Upper lobe of right lung (tissue), 1 donor: ENCODE data around the gene TATDN2. TPM values are rescaled to one million over a fixed set of nuclear protein-coding genes. Genes with fewer than 3 reads are reported as not detected.

Experiments used
- ATAC-seq: fragments of 200-7000 bp; cut with Tn5 transposase; one replicate; pipeline ENCODE4 v1.9.1; 2020; ENCODE audit warnings: mild to moderate bottlenecking, moderate library complexity
- DNase-seq: peaks from one replicate; pipeline ENCODE4 v3.0.0-alpha.2; 2020
- H3K27ac ChIP-seq: fragments of 200-600 bp; one replicate; pipeline ENCODE4 v1.8.0; 2022
- H3K27me3 ChIP-seq: fragments of 200-600 bp; one replicate; pipeline ENCODE4 v1.8.0; 2022; ENCODE audit warnings: mild to moderate bottlenecking
- H3K36me3 ChIP-seq: fragments of 200-600 bp; one replicate; pipeline ENCODE4 v1.8.0; 2022
- H3K4me1 ChIP-seq: fragments of 200-600 bp; one replicate; pipeline ENCODE4 v1.8.0; 2022
- H3K4me3 ChIP-seq: fragments of 200-600 bp; one replicate; pipeline ENCODE4 v1.8.0; 2022; ENCODE audit warnings: mild to moderate bottlenecking
- H3K9me3 ChIP-seq: fragments of 200-600 bp; one replicate; pipeline ENCODE4 v1.8.0; 2022
- intact Hi-C: fragments of 100-400 bp; cut with DNase I; formaldehyde crosslinking; loops from one replicate; pipeline ENCODE4 v1.11.0; 2022
- total RNA-seq: library from RNA; stranded (reverse); fragmentation: NEBNext Ultra II Directional; extraction: Animal tissue kit (Norgen Biotek cat#: 25700); gene quantifications from one replicate; pipeline ENCODE4 v1.2.1, GENCODE V29; 2021
- TF ChIP-seq, protein P1 (sequence below): fragments of 200-600 bp; IDR thresholded peaks from one replicate; pipeline ENCODE4 v1.8.0; 2022; ENCODE audit warnings: antibody characterized with exemption
- donor health status: DM: no; HTN: yes; CAD: no; lungs with severe emphysema.

Gene TATDN2
- total RNA-seq, 1 donor from 2014 or later, result 32.3 TPM

DNA sequence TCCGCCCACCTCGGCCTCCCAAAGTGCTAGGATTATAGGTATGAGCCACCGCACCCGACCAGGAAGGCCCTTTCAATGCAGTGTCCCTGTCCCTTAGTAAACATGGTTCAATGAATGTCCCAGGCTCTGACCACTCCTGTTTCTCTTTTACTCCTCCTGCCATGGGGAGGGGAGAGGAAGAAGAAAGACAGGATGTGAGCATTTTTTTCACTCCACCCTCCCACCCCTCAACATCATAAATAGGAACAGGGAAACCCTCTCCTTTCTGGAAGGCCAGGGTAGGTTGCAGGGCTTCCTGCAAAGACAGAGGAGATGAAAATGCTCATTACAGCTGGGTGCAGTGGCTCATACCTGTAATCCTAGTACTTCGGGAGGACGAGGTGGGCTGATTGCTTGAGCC lies 7.5 kb upstream of the TATDN2 start:
- Histone ChIP-seq H3K4me3 (no peak overlapping the region), H3K9me3 (peaks cover 8% of the 10 kb centered on the region), H3K4me1 (no peaks in the 10 kb centered on the region), H3K27me3 (no peaks in the 10 kb centered on the region), H3K36me3 (peaks cover 15% of the 10 kb centered on the region), H3K27ac (no peak overlapping the region)
- no peak for DNase-seq
- TF ChIP-seq, protein P1, sequence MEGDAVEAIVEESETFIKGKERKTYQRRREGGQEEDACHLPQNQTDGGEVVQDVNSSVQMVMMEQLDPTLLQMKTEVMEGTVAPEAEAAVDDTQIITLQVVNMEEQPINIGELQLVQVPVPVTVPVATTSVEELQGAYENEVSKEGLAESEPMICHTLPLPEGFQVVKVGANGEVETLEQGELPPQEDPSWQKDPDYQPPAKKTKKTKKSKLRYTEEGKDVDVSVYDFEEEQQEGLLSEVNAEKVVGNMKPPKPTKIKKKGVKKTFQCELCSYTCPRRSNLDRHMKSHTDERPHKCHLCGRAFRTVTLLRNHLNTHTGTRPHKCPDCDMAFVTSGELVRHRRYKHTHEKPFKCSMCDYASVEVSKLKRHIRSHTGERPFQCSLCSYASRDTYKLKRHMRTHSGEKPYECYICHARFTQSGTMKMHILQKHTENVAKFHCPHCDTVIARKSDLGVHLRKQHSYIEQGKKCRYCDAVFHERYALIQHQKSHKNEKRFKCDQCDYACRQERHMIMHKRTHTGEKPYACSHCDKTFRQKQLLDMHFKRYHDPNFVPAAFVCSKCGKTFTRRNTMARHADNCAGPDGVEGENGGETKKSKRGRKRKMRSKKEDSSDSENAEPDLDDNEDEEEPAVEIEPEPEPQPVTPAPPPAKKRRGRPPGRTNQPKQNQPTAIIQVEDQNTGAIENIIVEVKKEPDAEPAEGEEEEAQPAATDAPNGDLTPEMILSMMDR, result no peak
- intact Hi-C loops, result no loop called here
- ATAC-seq, result no peak

DNA sequence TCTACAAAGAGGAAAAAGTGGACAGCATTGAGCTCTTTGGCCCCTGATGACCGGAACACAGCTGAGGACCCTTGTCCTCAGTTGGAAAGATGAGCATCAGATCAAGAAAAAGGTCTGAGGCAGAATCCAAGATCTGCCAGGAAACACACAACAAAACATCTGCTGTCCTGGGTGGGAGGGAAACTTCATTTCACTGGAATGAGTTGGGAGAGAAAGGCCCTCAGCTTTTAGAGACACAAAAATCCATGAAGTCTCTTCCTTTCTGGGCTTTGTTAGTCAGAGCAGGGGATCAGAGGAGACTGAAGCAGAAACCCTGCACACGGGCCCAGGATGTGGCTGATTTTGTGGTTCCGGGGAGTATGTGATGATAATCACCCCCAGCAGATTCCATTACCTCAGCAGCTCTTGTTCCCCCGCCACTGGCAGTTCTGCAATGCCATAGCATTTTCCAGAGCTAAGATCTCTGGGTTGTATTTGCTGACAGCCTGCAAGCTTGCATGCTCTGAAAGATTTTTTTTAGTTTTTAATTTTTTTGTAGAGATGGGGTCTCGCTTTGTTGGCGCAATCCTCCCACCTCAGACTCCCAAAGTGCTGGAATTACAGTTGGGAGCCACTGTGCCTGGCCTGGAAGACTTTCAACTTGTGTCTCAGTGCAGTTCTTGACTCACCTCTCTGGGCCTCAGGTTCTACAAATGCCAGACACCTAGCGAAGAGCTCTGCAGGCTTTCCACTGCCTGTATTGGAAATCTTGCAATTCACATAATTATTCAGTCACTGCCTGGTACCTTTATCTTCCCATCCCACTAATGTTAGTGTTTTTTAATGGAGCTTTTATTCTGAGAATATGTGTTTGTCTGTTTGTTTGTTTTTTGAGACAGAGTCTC lies 5.8 kb upstream of the TATDN2 start:
- Histone ChIP-seq H3K36me3 (peaks cover 15% of the 10 kb centered on the region), H3K27me3 (no peaks in the 10 kb centered on the region), H3K4me3 (no peak overlapping the region), H3K27ac (no peak overlapping the region), H3K4me1 (no peaks in the 10 kb centered on the region), H3K9me3 (peaks cover 8% of the 10 kb centered on the region)
- TF ChIP-seq, protein P1, result no peak
- DNase-seq (no peak), ATAC-seq (peak; percentile 57)
- intact Hi-C loops, result no loop called here

DNA sequence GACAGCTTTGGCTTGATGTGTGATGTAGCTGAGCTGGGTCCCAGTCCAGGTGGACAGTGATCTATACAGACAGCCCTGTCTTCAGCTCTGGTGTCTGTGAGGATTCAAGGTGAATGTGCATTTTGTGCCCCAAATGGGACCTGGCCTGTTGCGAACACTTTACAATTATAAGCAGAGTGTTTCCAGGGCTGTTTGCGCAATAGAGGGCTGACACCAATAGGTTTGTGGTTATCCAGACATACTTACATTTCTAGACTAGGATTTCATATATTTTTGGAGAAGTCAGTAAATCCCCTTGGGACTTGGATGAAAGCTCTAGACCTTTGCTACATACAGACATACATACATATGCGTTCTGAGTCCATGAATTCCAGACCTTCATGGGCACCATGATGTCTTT lies 4.2 kb upstream of the TATDN2 start:
- DNase-seq, result no peak
- peaks cover 10% of the 10 kb centered on the region for H3K36me3 ChIP-seq
- H3K27ac ChIP-seq, result no peak overlapping the region
- no peaks in the 10 kb centered on the region for H3K4me1 ChIP-seq
- no peak for ATAC-seq
- no peaks in the 10 kb centered on the region for H3K27me3 ChIP-seq
- no peak overlapping the region for H3K4me3 ChIP-seq
- intact Hi-C loops, result no loop called here
- peaks cover 8% of the 10 kb centered on the region for H3K9me3 ChIP-seq
- TF ChIP-seq, protein P1, result no peak

DNA sequence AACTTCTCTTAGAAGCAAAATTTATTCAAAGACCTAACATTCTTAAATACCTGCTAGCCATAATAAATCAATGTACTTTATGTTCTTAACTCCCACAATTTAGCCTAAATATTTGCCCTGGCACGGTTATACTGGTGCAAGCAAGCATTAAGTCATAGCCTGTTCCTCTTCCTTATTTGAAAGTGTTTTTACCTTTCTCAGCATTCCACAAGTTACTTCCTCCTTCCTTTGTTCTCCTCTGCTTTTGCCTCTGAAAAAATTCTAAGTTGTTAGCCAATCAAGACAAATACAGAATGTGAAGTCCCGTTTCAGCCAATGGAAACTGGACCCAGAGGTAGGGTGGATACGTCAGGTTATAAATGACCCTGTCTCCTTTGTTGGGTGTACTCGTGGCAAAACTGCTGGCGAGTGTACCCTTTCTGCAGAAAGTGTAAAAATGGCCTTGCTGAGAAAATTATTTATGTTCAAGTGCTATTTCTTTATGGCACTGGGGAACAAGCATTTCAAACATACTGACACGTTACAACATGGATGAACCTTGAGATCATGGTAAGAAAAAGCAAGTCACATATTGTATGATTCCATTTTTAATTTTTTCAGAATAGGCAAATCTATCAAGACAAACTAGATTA lies 3.1 kb upstream of the TATDN2 start:
- Histone ChIP-seq H3K4me3 (no peak overlapping the region), H3K4me1 (peaks cover 9% of the 10 kb centered on the region), H3K36me3 (peaks cover 7% of the 10 kb centered on the region), H3K9me3 (peaks cover 8% of the 10 kb centered on the region), H3K27me3 (no peaks in the 10 kb centered on the region), H3K27ac (no peak overlapping the region)
- intact Hi-C loops, result no loop called here
- DNase-seq (no peak), ATAC-seq (no peak)
- TF ChIP-seq, protein P1, result no peak

DNA sequence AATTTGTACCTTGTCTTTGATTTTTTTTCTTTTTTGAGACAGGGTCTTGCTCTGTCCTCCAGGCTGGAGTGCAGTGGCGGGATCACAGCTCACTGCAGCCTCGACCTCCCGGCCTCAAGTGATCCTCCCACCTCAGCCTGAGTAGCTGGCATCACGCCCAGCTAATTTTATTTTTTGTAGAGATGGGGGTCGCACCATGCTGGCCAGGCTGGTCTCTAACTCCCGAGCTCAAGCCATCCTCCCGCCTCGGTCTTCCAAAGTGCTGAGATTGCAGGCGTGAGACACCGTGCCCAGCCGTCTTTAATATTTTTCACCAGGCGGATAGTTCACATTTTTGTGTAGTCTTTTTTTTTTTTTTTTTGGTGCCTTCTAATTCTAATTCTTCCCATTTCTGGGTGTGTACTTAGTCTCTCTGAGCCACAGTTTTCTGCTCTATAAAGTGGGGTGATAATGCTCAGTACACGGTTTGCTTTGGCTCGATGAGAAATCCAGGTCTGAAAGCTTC lies 528 bp upstream of the TATDN2 start:
- Histone ChIP-seq H3K27ac (peak overlapping the region; percentile 87), H3K36me3 (peaks cover 12% of the 10 kb centered on the region), H3K4me3 (peak overlapping the region; percentile 71), H3K4me1 (peaks cover 19% of the 10 kb centered on the region), H3K9me3 (peaks cover 8% of the 10 kb centered on the region), H3K27me3 (no peaks in the 10 kb centered on the region)
- intact Hi-C loops, result no loop called here
- TF ChIP-seq, protein P1, result no peak
- ATAC-seq, result no peak
- DNase-seq, result no peak
